ENCODE measurements around the gene MYO3A. TPM values are rescaled to one million over a fixed set of nuclear protein-coding genes. Genes with fewer than 3 reads are reported as not detected.

Gene MYO3A
- total RNA-seq, 4 donors from 2014 or later, result 0.06 TPM; not detected in 3

GRCh38 chr10:26043469-26043868, 109.4 kb downstream of the MYO3A start:
- Histone ChIP-seq H3K9me3 (no peaks in the 10 kb centered on the region), H3K27me3 (no peaks in the 10 kb centered on the region), H3K27ac (replicated peaks in 1 of 4) (no peak overlapping the region), H3K36me3 (no peaks in the 10 kb centered on the region), H3K4me1 (peaks cover 0 to 3% (median 0%) of the 10 kb centered on the region in 4 donors), H3K4me3 (no peak overlapping the region)
- 74% methylated on average over 2 of the region's 2 CpGs for WGBS
- TF ChIP-seq EP300 (IDR thresholded peaks at IDR 0.05) (no peak), POLR2AphosphoS5 (IDR thresholded peaks at IDR 0.05) (no peak), POLR2A (IDR thresholded peaks at IDR 0.05; ENCODE audit: low read depth) (no peak), CTCF (IDR thresholded peaks at IDR 0.05) (no peak)
- no peak for DNase-seq (ENCODE audit: extremely low spot score)
- intact Hi-C loops (cut with DNase I), result no loop called here

GRCh38 chr10:26044141-26044749, 110.2 kb downstream of the MYO3A start:
- H3K4me1 ChIP-seq, result peaks cover 0 to 3% (median 0%) of the 10 kb centered on the region in 4 donors
- WGBS, result 55% methylated on average over 3 of the region's 3 CpGs
- H3K9me3 ChIP-seq, result no peaks in the 10 kb centered on the region
- no peaks in the 10 kb centered on the region for H3K36me3 ChIP-seq
- no peak for TF ChIP-seq EP300 (IDR thresholded peaks at IDR 0.05)
- TF ChIP-seq POLR2A (IDR thresholded peaks at IDR 0.05; ENCODE audit: low read depth), result no peak
- no peak for TF ChIP-seq CTCF (IDR thresholded peaks at IDR 0.05)
- TF ChIP-seq POLR2AphosphoS5 (IDR thresholded peaks at IDR 0.05), result no peak
- intact Hi-C loops (cut with DNase I), result no loop called here
- DNase-seq (ENCODE audit: extremely low spot score), result no peak
- no peak overlapping the region for H3K27ac ChIP-seq (replicated peaks in 1 of 4)
- H3K27me3 ChIP-seq, result no peaks in the 10 kb centered on the region
- H3K4me3 ChIP-seq, result no peak overlapping the region

GRCh38 chr10:26046073-26046700, 112.2 kb downstream of the MYO3A start:
- intact Hi-C loops (cut with DNase I), result no loop called here
- 81% methylated on average over 7 of the region's 7 CpGs for WGBS
- no peak for DNase-seq (ENCODE audit: extremely low spot score)

GRCh38 chr10:26048756-26049155, 114.7 kb downstream of the MYO3A start:
- WGBS, result 80% methylated on average over 2 of the region's 2 CpGs
- TF ChIP-seq POLR2A (IDR thresholded peaks at IDR 0.05; ENCODE audit: low read depth) (no peak), POLR2AphosphoS5 (IDR thresholded peaks at IDR 0.05) (no peak), CTCF (IDR thresholded peaks at IDR 0.05) (no peak), EP300 (IDR thresholded peaks at IDR 0.05) (no peak)
- intact Hi-C loops (cut with DNase I), result no loop called here
- H3K4me1 ChIP-seq, result peaks cover 0 to 3% (median 0%) of the 10 kb centered on the region in 4 donors
- no peaks in the 10 kb centered on the region for H3K36me3 ChIP-seq
- no peaks in the 10 kb centered on the region for H3K27me3 ChIP-seq
- no peak for DNase-seq (ENCODE audit: extremely low spot score)
- no peak overlapping the region for H3K27ac ChIP-seq (replicated peaks in 1 of 4)
- H3K4me3 ChIP-seq, result no peak overlapping the region
- no peaks in the 10 kb centered on the region for H3K9me3 ChIP-seq

More at GRCh38 chr10:26046073-26046700, 112.2 kb downstream of the MYO3A start:
- Histone ChIP-seq H3K4me3 (no peak overlapping the region), H3K27me3 (no peaks in the 10 kb centered on the region), H3K36me3 (no peaks in the 10 kb centered on the region), H3K9me3 (no peaks in the 10 kb centered on the region), H3K4me1 (peaks cover 0 to 3% (median 0%) of the 10 kb centered on the region in 4 donors), H3K27ac (replicated peaks in 1 of 4) (no peak overlapping the region)
- TF ChIP-seq CTCF (IDR thresholded peaks at IDR 0.05) (no peak), POLR2A (IDR thresholded peaks at IDR 0.05; ENCODE audit: low read depth) (no peak), EP300 (IDR thresholded peaks at IDR 0.05) (no peak), POLR2AphosphoS5 (IDR thresholded peaks at IDR 0.05) (no peak)

Data from esophagus muscularis mucosa (tissue), 4 donors.